NT2/D1 (cell line): ENCODE results near the gene DSCAML1.

Source experiments
- SUZ12 ChIP-seq: IDR thresholded peaks from 2 replicates; pipeline ENCODE4 v1.6.1; 2011; ENCODE audit not compliant: insufficient read length, insufficient read depth; ENCODE audit errors: extremely low read depth
- YY1 ChIP-seq: IDR thresholded peaks from 2 replicates; pipeline ENCODE4 v1.6.1; 2011; ENCODE audit not compliant: insufficient read length, insufficient read depth

DNA sequence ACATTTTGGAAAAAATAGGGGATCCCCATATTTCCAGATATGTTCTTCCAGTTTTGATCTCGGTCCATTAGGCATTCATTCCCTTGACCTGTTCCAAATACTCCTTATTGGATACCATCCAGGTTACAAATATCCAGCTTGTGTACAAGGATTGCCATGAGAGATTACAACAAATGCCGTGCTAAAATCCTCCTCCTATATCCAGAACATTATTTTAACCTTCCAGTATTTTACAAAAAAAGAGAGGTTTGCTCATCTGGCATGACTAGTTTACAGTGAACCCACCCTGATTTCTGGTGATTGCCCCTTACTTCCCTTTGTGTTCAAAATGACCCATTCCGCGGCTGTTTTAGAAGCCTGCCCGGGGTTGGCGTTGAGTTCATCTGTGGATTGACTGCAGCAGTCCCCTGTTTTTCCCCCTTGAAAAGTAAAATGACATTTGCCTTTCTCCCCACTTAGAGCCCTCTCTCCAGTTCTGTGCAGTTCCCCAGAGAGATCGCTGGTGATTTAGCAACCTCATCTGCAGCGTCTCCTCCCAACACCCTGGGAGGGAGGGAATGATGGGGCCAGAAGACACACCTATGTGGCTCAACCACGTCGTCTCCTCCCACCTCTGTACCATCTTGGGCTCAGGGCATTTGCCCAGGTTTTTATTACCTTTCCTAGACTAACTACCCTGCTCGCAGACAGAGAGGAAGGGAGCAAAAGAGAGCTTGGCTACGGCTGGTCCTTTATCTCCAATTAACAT lies 73.6 kb downstream of the DSCAML1 start:
- TF ChIP-seq SUZ12 (no peak), YY1 (no peak)
